SK-N-SH treated with all-trans-retinoic acid at 6 μM for 48 hours (cell line): ENCODE data around the gene TRPM2.

Source experiments
- ARNTL ChIP-seq: fragments of 450-650 bp; formaldehyde crosslinking; IDR thresholded peaks from 2 replicates; pipeline ENCODE4 v1.5.0; 2020; ENCODE audit warnings: low read depth, mild to moderate bottlenecking, moderate library complexity, borderline replicate concordance
- TCF4 ChIP-seq: fragments of 250-450 bp; sonication (Bioruptor Pico); IDR thresholded peaks from 2 replicates; pipeline ENCODE4 v1.8.0; 2021; ENCODE audit warnings: mild to moderate bottlenecking, moderate library complexity, borderline replicate concordance
- TF ChIP-seq, protein P1 (sequence below): fragments of 250-450 bp; sonication (Bioruptor Pico); IDR thresholded peaks from 2 replicates; pipeline ENCODE4 v1.5.1; 2021; ENCODE audit warnings: mild to moderate bottlenecking, moderate library complexity
- TF ChIP-seq, protein P2 (sequence below): fragments of 250-450 bp; sonication (Bioruptor Pico); IDR thresholded peaks from 2 replicates; pipeline ENCODE4 v1.5.1; 2020; ENCODE audit warnings: low read depth, mild to moderate bottlenecking, moderate library complexity
- TF ChIP-seq, protein P3 (sequence below): fragments of 250-450 bp; sonication (Bioruptor Pico); IDR thresholded peaks from 2 replicates; pipeline ENCODE4 v1.8.0; 2020; ENCODE audit warnings: mild to moderate bottlenecking, moderate library complexity, borderline replicate concordance

DNA sequence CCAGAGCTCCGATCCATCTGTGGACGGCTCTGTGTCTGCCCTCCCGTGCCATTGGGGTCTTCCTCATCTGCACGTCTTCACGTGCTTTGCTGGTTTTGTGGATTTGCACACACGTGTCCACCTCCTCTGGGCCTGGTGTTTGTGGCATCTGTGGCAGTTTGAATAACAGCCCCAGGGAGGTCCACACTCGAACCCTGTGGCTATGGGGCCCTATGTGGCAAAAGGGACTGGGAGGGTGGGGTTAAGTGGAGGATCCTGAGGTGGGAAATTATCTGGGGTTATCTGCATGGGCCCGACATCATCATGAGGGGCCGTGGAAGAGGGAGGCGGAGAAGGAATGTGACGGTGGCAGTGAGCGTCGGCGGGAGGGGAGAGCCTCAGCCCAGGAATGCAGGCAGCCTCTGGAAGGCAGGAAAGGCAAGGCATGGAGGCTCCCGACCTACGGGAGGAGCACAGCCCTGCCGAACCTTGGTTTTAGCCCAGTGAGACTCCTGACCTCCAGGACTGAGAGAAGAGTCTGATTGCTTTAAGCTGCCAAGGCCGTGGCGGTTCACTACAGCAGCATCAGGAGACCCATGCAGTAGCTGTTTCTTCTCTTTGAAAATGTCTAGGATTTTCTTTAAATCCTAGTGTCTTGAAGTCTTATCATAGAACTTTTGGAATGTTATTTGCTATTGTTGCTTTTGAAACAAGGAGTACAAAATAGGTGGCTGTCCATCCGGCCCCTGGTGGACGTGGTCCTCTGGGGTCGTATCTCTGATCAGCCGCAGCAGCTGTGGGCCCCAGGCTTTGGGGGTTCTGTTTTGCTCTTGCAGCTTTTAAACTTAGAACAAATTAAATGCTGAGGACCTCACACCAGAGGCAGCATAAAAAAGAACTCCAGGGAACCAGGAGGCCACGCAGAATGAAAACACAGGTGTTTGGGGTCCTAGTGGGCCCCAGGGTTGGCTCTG lies 61.9 kb downstream of the TRPM2 start:
- TF ChIP-seq ARNTL (CRISPR knock-in tag) (no peak), TCF4 (CRISPR knock-in tag) (no peak)
- TF ChIP-seq, protein P1, sequence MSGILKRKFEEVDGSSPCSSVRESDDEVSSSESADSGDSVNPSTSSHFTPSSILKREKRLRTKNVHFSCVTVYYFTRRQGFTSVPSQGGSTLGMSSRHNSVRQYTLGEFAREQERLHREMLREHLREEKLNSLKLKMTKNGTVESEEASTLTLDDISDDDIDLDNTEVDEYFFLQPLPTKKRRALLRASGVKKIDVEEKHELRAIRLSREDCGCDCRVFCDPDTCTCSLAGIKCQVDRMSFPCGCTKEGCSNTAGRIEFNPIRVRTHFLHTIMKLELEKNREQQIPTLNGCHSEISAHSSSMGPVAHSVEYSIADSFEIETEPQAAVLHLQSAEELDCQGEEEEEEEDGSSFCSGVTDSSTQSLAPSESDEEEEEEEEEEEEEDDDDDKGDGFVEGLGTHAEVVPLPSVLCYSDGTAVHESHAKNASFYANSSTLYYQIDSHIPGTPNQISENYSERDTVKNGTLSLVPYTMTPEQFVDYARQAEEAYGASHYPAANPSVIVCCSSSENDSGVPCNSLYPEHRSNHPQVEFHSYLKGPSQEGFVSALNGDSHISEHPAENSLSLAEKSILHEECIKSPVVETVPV = no peak
- TF ChIP-seq, protein P2, sequence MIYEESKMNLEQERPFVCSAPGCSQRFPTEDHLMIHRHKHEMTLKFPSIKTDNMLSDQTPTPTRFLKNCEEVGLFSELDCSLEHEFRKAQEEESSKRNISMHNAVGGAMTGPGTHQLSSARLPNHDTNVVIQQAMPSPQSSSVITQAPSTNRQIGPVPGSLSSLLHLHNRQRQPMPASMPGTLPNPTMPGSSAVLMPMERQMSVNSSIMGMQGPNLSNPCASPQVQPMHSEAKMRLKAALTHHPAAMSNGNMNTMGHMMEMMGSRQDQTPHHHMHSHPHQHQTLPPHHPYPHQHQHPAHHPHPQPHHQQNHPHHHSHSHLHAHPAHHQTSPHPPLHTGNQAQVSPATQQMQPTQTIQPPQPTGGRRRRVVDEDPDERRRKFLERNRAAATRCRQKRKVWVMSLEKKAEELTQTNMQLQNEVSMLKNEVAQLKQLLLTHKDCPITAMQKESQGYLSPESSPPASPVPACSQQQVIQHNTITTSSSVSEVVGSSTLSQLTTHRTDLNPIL = no peak
- TF ChIP-seq, protein P3, sequence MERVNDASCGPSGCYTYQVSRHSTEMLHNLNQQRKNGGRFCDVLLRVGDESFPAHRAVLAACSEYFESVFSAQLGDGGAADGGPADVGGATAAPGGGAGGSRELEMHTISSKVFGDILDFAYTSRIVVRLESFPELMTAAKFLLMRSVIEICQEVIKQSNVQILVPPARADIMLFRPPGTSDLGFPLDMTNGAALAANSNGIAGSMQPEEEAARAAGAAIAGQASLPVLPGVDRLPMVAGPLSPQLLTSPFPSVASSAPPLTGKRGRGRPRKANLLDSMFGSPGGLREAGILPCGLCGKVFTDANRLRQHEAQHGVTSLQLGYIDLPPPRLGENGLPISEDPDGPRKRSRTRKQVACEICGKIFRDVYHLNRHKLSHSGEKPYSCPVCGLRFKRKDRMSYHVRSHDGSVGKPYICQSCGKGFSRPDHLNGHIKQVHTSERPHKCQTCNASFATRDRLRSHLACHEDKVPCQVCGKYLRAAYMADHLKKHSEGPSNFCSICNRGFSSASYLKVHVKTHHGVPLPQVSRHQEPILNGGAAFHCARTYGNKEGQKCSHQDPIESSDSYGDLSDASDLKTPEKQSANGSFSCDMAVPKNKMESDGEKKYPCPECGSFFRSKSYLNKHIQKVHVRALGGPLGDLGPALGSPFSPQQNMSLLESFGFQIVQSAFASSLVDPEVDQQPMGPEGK = no peak
